GM18499 (cell line): ENCODE results near the gene POU2F2.

Experiments used
- ATAC-seq: cut with Tn5 transposase; IDR thresholded peaks from one replicate; pipeline ENCODE4 v1.9.1; 2021; ENCODE audit warnings: moderate number of reproducible peaks; ENCODE audit not compliant: insufficient read depth, unreplicated experiment

POU2F2 gene

DNA sequence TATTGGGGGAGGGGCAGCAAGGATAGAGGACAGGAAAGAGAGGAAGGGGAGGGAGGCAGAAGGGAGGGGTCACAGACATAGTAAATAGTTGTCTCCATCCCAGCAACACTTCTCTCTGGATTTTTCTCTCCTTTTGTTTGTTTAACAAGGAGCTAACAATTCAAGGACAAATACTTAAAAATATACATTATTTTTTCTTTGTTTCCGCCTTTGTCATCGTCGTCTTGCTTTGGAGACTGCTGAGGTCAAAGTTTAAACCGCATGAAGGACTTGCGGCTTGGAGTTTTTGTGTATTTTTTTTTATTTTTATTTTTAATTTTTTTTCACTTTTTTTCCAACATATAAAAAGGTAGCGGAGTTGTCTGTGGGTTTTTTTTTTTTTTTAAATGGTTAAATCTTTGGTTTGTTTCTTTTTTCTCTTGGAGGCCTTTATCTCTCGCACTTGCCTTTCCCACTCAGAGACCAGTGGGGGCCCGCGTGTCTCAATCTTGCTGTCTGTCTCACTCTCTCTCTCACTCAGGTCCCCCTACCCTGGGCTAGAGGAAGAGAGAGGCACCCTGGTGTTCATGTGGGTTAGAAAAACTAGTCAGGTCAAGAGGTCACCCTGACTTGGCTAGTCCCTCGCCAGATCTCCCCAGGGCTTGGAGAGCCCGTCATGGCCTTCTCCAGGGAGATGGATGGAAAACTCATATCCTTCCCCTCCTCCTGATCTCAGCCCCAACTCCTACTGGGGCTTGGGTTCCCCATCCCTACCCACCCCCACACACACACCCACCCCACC is 45.3 kb downstream of the POU2F2 start:
- no peak for ATAC-seq

DNA sequence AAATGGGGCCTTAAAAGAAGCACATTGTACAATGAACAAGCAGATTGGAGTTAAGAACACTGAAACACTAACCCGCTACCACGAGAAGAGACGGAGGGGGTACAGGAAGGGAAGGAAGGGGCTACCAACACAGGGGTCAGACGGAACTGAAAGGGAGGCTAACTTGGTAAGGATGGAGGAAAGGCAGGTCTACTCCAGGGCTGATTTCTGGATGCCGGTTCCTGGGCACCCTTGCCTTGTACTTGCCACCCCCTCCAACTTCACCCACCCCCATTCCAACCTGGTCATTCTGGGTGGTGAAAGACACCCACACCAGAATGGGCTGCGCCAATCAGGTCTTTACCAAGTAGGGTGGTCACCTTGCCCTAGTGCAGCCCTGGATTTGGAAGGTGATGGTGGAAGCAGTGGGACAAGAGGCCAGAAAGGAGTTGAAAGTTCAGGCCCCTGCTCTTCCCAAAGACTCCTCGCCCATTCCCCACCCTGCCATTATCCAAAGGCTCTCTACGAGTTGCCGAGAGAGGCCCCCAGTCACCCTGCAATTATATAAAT is 46.0 kb downstream of the POU2F2 start:
- ATAC-seq: no peak

DNA sequence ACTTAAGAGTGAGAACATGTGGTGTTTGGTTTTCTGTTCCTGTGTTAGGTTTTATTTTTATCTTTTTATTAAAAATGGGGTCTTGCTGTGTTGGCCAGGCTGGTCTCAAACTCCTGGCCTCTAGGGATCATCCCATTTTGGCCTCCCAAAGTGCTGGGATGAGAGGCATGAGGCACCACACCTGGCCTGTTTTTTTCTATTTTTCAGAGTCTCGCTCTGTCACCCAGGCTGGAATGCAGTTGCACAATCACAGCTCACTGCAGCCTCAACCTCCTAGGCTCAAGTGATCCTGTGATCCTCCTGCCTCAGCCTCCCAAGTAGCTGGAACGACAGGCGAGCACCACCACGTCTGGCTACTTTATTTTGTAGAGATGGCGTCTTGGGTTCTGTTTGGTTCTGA is 48.7 kb downstream of the POU2F2 start:
- ATAC-seq: no peak

DNA sequence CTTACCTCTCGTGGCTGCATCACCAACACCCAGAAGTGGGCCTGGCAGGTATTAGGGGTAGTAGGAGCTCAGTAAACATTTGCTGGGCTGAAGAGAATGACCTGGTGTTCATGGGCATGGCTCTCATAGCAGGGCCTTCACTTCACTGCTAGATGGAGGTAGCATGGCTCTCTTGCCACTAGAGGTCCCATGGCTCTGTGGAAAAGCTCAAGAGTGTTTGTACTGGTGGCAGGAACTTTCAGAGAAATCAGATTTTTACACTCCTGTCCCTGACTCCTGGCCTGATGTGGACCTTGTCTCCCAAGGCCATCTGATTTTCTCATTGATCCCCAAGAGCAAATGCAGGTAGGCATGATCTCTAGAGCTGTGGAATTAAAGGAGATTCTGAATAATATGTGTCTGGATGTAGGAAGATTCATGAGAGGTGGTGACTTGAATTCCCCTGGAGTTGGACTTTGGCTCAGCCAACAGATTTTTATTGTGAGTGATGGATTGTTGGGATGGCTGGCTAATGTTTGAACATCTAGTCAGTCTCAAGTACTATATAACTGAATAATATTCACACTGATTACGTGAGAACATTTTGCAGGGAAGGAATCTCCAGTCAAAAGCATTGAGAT is 50.6 kb downstream of the POU2F2 start:
- no peak for ATAC-seq

DNA sequence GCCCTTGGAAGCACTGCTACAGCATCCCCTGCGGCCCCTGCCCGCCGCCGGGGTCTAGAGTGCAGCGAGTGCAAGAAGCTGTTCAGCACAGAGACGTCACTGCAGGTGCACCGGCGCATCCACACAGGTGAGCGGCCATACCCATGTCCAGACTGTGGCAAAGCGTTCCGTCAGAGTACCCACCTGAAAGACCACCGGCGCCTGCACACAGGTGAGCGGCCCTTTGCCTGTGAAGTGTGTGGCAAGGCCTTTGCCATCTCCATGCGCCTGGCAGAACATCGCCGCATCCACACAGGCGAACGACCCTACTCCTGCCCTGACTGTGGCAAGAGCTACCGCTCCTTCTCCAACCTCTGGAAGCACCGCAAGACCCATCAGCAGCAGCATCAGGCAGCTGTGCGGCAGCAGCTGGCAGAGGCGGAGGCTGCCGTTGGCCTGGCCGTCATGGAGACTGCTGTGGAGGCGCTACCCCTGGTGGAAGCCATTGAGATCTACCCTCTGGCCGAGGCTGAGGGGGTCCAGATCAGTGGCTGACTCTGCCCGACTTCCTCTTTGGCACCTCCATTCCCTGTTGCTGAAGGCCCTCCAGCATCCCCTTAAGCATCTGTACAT is 51.4 kb downstream of the POU2F2 start:
- no peak for ATAC-seq

DNA sequence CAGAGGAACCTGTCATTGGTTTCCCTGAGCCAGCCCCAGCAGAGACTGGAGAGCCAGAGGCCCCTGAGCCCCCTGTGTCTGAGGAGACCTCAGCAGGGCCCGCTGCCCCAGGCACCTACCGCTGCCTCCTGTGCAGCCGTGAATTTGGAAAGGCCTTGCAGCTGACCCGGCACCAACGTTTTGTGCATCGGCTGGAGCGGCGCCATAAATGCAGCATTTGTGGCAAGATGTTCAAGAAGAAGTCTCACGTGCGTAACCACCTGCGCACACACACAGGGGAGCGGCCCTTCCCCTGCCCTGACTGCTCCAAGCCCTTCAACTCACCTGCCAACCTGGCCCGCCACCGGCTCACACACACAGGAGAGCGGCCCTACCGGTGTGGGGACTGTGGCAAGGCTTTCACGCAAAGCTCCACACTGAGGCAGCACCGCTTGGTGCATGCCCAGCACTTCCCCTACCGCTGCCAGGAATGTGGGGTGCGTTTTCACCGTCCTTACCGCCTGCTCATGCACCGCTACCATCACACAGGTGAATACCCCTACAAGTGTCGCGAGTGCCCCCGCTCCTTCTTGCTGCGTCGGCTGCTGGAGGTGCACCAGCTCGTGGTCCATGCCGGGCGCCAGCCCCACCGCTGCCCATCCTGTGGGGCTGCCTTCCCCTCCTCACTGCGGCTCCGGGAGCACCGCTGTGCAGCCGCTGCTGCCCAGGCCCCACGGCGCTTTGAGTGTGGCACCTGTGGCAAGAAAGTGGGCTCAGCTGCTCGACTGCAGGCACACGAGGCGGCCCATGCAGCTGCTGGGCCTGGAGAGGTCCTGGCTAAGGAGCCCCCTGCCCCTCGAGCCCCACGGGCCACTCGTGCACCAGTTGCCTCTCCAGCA is 52.1 kb downstream of the POU2F2 start:
- no peak for ATAC-seq

DNA sequence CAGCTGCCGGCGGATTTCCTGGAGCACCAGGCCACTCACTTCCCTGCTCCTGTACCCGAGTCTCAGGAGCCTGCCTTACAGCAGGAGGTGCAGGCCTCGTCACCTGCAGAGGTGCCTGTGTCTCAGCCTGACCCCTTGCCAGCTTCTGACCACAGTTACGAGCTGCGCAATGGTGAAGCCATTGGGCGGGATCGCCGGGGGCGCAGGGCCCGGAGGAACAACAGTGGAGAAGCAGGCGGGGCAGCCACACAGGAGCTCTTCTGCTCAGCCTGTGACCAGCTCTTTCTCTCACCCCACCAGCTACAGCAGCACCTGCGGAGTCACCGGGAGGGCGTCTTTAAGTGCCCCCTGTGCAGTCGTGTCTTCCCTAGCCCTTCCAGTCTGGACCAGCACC is 53.0 kb downstream of the POU2F2 start:
- no peak for ATAC-seq

DNA sequence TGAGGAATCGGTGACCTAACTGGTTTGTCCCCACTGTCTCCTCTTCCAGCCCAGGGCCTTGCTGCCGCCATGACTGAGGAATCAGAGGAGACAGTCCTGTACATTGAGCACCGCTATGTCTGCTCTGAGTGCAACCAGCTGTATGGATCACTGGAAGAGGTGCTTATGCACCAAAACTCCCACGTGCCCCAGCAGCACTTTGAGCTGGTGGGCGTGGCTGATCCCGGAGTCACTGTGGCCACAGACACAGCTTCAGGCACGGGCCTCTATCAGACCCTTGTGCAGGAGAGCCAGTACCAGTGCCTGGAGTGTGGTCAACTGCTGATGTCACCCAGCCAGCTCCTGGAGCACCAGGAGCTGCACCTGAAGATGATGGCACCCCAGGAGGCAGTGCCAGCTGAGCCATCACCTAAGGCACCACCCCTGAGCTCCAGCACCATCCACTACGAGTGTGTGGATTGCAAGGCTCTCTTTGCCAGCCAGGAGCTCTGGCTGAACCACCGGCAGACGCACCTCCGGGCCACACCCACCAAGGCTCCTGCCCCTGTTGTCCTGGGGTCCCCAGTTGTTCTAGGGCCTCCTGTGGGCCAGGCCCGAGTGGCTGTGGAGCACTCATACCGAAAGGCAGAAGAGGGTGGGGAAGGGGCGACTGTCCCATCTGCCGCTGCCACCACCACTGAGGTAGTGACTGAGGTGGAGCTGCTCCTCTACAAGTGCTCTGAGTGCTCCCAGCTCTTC is 53.5 kb downstream of the POU2F2 start:
- no peak for ATAC-seq

DNA sequence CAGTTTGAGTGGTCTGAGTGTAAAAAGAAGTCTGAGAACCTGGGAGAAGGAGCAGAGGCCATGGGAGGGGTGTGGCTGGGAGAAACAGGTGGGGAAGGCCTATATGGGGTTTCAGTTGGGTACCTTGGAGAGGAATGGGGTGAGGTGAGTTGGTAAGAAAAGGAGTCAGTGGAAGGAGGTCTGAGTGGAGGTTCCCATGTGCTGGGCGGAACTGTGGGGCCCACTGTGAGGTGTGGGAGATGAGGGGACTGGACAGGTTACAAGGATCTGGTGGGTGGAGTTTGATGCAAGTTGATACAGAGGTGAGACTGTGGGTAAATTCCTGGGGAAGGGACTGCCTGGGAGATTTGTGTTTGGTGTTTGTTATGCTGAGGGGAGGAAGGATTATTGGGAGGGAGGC is 54.2 kb downstream of the POU2F2 start:
- no peak for ATAC-seq

DNA sequence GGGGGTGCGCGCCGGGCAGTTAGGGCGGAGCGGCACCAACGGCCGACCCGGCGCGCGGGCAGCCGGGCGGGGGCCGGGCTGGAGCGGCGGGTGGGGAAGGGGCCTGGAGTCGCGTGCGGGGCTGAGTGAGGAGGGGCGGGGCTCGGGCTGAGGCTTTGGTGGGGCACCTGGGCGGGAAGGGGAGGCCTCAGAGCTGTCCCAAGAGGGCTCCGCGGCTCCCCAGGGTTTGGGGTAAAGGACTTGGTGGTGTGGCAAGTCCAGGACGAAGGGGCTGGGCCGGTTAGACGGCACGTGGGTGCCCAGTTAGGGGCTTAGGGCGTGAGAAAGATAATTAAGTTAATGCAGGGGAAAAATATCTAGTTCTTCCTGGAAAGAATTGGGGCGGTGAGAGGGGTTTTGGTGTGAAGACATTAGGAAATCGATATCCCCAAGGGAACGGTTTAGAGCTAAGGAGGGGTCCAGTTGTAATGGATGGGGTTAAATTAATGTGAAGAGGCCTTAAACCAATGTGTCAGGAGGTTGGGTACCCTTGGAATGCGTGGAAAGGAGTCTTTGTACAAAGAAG is 55.8 kb downstream of the POU2F2 start:
- no peak for ATAC-seq

DNA sequence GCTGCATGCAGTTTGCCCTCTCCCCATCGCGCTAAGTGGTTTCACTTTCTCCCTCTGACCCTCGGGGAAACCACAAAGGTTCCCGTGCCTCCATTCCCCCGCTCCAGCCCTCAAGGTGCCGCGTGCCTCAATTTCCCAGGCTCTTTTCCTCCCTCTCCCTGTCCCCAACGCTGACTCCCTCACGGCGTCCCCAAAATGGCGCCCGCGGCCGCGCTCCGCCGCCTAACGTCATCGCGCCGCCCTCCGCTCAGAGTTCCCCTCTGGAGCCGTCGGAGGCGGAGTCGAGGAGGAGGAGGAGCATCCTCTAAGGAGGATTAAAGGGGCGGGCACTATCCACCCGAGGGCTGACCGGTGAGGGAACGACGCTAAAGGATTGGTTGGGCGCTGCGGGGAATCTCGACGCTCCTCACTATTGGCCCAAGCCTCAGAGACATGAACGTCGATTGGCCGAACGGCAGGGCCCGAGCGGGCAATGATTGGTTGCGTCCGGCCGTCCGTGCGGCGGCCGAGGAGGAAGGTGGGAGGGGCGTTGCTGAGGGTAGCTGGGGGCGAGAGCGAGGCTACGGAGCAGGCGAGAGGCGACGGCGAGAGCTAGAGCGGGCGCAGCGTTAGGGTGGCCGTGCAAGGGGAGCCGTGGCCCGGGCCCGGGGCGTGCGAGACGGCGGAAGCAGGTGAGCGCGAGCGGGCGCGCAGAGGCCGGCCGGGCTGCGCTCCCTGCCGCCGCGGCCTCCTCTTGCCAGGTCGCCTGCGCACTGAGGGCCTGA is 56.4 kb downstream of the POU2F2 start, which contains the start of gene ZNF574:
ZNF574 (plus strand) TSS at position 551 of the 764 bp plus-strand sequence. CDS start 2,441 bp downstream, outside the sequence.
- peak; percentile 90 for ATAC-seq

DNA sequence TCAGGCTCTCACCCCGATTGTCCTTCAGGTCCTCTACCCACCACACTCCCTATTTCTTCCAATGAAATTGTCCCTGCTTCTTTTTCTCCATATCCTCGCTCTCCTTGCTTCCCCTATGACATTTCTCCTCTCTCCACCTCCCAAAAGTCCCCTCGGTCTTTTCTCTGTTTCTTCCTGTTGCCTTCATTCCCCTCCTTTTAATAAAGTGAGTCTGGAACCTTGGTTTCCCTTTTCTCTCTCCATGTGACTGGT is 57.0 kb downstream of the POU2F2 start:
- no peak for ATAC-seq

DNA sequence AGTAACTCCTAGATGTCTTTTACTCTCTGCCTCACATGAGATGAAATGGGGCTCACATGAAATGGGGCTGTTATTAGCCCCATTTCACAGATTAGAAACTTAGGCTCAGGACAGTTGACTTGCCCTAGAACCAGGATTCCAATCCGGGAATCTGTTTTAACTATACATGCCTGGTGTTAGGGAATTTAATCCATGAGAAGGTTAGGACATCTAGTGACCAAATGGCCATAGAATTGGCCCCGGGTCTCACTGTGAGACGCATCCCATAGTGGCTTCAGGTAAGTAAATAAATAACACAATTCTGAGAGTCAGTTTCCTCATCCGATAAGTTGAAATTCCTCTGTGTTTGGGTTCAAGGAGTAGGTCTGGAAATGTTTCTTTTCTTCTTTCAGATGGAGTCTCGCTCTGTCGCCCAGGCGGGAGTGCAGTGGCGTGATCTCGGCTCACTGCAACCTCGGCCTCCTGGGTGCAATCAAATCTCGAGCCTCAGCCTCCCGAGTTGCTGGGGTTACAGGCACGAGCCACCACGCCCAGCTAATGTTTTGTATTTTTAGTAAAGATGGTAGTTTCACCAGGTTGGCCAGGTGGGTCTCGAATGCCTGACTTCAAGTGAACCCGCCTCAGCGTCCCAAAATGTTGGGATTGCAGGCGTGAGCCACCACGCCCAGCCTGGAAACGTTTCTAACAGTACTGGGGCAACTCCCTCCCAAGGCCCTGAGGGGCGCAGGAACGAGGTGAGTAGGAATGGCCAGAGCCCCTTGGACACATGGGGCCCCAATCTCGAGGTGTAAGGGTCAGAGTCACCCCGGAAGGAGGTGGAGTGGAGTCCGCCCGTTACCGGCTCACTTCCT is 57.5 kb downstream of the POU2F2 start:
- ATAC-seq: no peak

DNA sequence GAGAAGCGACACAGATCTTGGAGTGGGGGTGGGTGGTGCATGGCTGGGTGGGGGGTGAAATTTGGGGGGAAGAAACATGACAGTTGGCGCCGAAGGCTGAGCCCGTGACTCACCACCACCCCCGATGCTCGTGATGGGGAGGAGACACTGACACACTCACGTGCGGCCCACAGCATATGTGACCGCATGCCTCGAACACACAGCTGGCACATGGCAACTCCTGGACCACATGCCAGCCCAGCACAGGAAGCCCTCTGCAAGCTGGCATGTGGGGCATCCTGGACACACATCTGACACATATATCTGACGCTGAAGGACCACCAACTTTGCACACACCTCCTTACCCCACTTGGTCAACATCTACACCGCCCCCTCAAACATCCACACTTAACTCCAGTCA is 61.0 kb downstream of the POU2F2 start:
- ATAC-seq: no peak

DNA sequence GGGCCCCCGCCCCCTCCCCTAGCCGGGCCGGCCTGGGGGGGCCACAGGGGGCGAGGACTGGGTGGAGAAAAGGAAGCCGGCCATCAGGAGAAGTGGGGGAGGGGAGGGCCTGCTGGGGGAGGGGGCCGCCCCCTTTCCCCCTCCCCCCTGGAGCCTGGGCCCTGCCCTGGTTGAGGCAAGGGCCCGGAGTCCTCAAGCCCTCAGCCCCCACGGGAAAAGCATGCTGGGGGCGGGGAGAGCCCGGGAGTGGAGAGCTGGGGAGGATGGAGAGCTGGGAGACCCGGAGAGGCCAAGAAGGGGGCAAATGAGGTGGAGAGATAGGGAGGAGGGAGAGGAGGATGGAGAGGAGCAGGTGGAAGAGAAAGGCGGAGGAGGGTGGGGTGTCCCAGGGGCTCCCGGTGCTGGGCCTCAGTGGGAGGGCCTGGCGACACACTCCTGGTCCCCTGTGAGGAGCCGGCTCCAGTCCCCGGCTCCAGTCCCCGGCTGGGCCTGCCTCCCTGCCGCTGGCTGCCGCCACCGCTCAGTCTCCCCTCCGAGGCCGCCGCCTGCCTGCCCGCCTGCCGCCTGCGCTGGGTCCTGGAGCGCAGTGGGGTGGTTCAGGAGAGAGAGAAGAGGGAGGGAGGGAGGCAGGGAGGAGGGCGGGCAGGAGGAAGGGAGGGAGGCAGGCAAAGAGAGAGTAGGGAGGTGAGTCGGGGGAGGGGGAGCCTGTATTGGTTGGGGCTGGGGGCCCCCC is 62.5 kb downstream of the POU2F2 start, which contains the start of gene GRIK5:
GRIK5 (minus strand) TSS at position 588 of the 733 bp plus-strand sequence. CDS start 4,436 bp downstream, outside the sequence.
- ATAC-seq: no peak

DNA sequence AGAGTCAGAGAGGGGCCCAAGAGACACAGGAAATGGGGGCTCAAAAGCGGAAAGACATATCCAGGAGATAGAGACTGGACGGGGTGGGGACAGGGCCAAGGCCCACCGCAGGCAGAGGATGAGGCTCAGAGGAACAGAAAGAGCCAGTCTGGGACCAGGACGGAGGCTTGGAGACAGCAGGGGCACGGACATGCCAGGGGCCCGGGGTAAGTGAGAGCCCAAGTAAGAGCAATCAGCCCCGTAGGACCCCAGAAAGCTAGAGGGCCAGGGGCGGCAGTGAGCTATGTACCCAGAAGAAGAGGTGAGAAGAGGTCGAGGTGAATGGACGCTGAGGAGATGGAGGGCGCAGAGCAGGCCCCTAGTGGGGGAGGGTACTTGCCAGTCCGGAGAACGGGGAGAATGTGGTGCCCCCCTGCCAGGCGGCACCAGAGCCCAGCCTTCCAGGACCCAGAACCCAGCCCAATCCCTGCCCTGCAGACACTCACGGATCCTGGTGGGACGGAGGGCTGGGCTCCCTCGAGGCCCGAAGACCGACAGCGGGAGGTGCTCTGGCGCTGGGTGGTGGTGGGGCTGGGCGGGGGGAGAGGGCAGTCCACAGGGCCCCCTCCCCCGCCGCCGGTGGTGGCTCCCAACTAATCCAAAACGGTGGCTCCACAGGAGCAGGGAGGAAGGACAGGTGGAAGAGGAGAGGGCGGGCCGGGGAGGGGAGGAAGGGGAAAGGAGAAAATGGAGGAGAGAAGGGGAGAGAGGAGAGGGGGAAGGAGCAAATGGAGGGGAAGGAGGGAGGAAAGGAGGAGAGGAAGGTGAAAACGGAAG is 63.3 kb downstream of the POU2F2 start:
- ATAC-seq: no peak
